GM23248 (cell line): ENCODE measurements around the gene CFAP251. TPM values are rescaled to one million over a fixed set of nuclear protein-coding genes. Genes with fewer than 3 reads are reported as not detected.
"Not testable (repeated sequence)": the region's sequence is repeated elsewhere in the genome, so short reads cannot be mapped to it uniquely, and the experiment has no call there.

Experiments used
- DNase-seq: peaks from one replicate; pipeline ENCODE4 v3.0.0-alpha.2; 2015
- H2AFZ ChIP-seq: fragments of 200-600 bp; sonication (generic); 2 replicates; pipeline ENCODE4 v1.6.1; 2016; ENCODE audit warnings: antibody characterized with exemption
- H3F3A ChIP-seq: fragments of 200-600 bp; sonication (generic); 2 replicates; pipeline ENCODE4 v1.6.1; 2016; ENCODE audit warnings: mild to moderate bottlenecking, antibody characterized with exemption, mixed run types; ENCODE audit not compliant: insufficient read depth
- H3K27ac ChIP-seq: fragments of 200-600 bp; sonication (generic); 2 replicates; pipeline ENCODE4 v1.5.1; 2016; ENCODE audit warnings: mild to moderate bottlenecking
- H3K27me3 ChIP-seq: fragments of 200-600 bp; sonication (generic); replicated peaks from 2 replicates; pipeline ENCODE4 v1.6.1; 2016; ENCODE audit warnings: mild to moderate bottlenecking; ENCODE audit not compliant: insufficient read depth
- H3K36me3 ChIP-seq: fragments of 200-600 bp; sonication (generic); 2 replicates; pipeline ENCODE4 v1.6.1; 2016; ENCODE audit warnings: low read depth, mild to moderate bottlenecking
- H3K4me1 ChIP-seq: fragments of 200-600 bp; sonication (generic); 2 replicates; pipeline ENCODE4 v1.6.1; 2016; ENCODE audit warnings: mild to moderate bottlenecking; ENCODE audit not compliant: insufficient read depth
- H3K4me2 ChIP-seq: fragments of 200-600 bp; sonication (generic); one replicate; pipeline ENCODE4 v1.6.1; 2016; ENCODE audit warnings: mild to moderate bottlenecking; ENCODE audit not compliant: unreplicated experiment
- H3K4me3 ChIP-seq: fragments of 200-600 bp; sonication (generic); 2 replicates; pipeline ENCODE4 v1.5.1; 2016; ENCODE audit warnings: mild to moderate bottlenecking
- H3K79me2 ChIP-seq: fragments of 200-600 bp; sonication (generic); 2 replicates; pipeline ENCODE4 v1.6.1; 2016; ENCODE audit warnings: mild to moderate bottlenecking; ENCODE audit not compliant: insufficient read depth
- H3K9ac ChIP-seq: fragments of 200-600 bp; sonication (generic); 2 replicates; pipeline ENCODE4 v1.6.1; 2016; ENCODE audit warnings: mild to moderate bottlenecking
- H3K9me2 ChIP-seq: fragments of 200-600 bp; sonication (generic); 2 replicates; pipeline ENCODE4 v1.6.1; 2016; ENCODE audit warnings: mixed run types, mild to moderate bottlenecking, moderate library complexity; ENCODE audit not compliant: insufficient read depth
- H3K9me3 ChIP-seq: fragments of 200-600 bp; sonication (generic); one replicate; pipeline ENCODE4 v1.6.1; 2017; ENCODE audit warnings: low read depth
- H4K20me1 ChIP-seq: fragments of 200-600 bp; sonication (generic); 2 replicates; pipeline ENCODE4 v1.6.0; 2016; ENCODE audit not compliant: insufficient read depth
- EZH2 ChIP-seq: fragments of 200-600 bp; sonication (generic); IDR thresholded peaks from 2 replicates; pipeline ENCODE4 v1.6.1; 2018; ENCODE audit warnings: antibody characterized with exemption, mild to moderate bottlenecking; ENCODE audit not compliant: insufficient read depth, poor library complexity, severe bottlenecking
- EZH2phosphoT487 ChIP-seq: fragments of 200-600 bp; sonication (generic); IDR thresholded peaks from 2 replicates; pipeline ENCODE4 v1.6.1; 2018; ENCODE audit warnings: antibody characterized with exemption, moderate library complexity, mild to moderate bottlenecking, low read depth; ENCODE audit not compliant: insufficient read depth
- WGBS, 2 experiments: methylation state at CpG; one replicate each; pipeline ENCODE4 v1.1.6; 2015 to 2017; ENCODE audit warnings: low lambda C conversion rate in 2 of 2, low coverage in 1 of 2; ENCODE audit errors: missing lambda C conversion rate in 2 of 2; 5-methylcytosine and 5-hydroxymethylcytosine counted together
- in situ Hi-C: fragments of 300-500 bp; cut with MboI; formaldehyde crosslinking; loops from 2 replicates; pipeline ENCODE4 v1.15.0; 2020
- polyA plus RNA-seq: library from polyadenylated mRNA; unstranded; fragments of >200 nt; fragmentation: Nextera tagmentation; extraction: Ambion mirVana; gene quantifications from 2 replicates; pipeline ENCODE4 v1.2.1, GENCODE V29; 2016
- total RNA-seq: library from RNA; depleted of rRNA; stranded (reverse); fragments of >200 nt; shearing (Covaris generic); gene quantifications from 2 replicates; pipeline ENCODE4 v1.2.3, GENCODE V29; 2014

Gene CFAP251
- total and polyA plus RNA-seq, 2 experiments from 2014 or later = 0.58 to 1.6 TPM

DNA sequence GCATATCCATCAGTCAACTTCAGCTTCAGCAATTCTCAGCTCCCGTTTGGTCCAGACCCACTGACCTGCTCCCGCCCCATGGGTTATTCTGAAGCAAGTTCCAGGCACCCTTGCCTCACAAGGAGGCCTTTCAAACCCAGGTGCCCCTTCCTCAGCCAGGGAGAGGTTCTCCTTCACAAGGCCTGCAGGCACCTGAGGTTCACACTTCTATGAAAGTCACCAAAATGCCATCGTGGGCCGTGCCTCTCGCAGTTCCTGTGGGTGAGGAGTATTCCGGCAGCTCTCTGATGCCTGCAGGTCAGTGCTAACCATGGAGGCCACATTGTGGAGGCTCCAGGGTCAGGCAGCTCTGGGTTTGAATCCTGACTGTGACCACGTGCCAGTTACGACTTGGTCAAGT lies 63.1 kb downstream of the CFAP251 start:
- no peak for DNase-seq
- no peak for TF ChIP-seq EZH2phosphoT487
- no peak for TF ChIP-seq EZH2
- Histone ChIP-seq H3K9me3 (no peaks in the 10 kb centered on the region), H3F3A (no peaks in the 10 kb centered on the region), H3K9me2 (no peaks in the 10 kb centered on the region), H3K27me3 (no peaks in the 10 kb centered on the region), H3K4me1 (no peaks in the 10 kb centered on the region), H3K9ac (no peak overlapping the region), H3K36me3 (no peaks in the 10 kb centered on the region), H2AFZ (no peak overlapping the region), H3K79me2 (no peaks in the 10 kb centered on the region), H4K20me1 (no peaks in the 10 kb centered on the region), H3K27ac (no peak overlapping the region), H3K4me2 (no peak overlapping the region), H3K4me3 (no peak overlapping the region)
- in situ Hi-C loops = no loop called here
- WGBS, 2 experiments = 89 to 94% methylated on average over 8 of the region's 8 CpGs

DNA sequence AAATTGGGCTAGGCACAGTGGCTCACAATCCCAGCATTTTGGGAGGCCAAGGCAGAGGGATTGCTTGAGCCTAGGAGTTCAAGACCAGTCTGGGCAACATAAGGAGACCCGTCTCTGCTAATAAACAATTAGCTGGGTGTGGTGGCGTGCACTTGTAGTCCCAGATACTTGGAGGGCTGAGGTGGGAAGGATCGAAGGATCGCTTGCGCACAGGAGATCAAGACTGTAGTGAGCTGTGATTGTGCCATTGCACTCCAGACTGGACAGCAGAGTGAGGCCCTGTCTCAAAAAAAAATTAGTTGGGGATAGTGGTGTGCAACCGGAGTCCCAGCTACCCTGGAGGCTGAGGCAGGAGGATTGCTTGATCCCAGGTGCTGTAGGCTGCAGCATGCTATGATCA lies 64.6 kb downstream of the CFAP251 start:
- Histone ChIP-seq H3K9me3 (no peaks in the 10 kb centered on the region), H2AFZ (no peak overlapping the region), H3F3A (no peaks in the 10 kb centered on the region), H3K27ac (no peak overlapping the region), H3K4me1 (no peaks in the 10 kb centered on the region), H3K4me2 (no peak overlapping the region), H3K27me3 (no peaks in the 10 kb centered on the region), H3K4me3 (no peak overlapping the region), H3K79me2 (no peaks in the 10 kb centered on the region), H3K9me2 (no peaks in the 10 kb centered on the region), H3K9ac (no peak overlapping the region), H3K36me3 (no peaks in the 10 kb centered on the region), H4K20me1 (no peaks in the 10 kb centered on the region)
- in situ Hi-C loops = no loop called here
- TF ChIP-seq EZH2 = no peak
- no peak for TF ChIP-seq EZH2phosphoT487
- DNase-seq = no peak
- WGBS, 2 experiments = 92 to 94% methylated on average over 6 of the region's 6 CpGs

DNA sequence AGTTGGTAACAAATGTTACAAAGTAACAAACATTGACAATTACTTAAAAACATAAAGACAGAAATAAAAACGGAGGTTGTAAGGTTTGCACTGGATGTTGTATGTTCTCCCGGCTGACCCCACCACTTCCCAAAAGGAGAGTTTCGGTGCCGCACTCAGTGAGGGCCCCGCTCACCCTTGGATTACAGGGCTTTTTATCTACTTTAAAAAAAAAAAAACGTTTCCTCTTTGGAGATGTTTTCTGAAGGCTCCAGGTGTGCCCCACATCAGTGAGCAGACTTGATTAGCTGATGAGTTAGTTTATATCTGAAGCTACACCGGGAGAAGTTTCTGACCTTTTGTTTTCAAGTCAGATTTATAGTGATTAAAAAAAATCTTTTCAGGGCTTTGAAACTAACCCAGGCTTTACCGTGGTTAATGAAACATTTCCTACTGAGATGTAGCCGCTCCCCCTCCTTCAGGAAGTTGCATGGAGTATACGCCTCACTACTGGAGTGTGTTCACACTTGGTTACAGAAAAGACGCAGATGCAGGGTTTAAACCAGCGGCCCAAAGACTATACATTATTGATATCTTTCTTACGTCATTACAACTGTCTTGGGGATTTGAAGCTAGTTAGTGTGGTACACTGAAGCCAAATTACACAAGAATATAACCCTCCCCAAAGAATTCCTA lies 65.3 kb downstream of the CFAP251 start:
- WGBS, 2 experiments = 84 to 85% methylated on average over 13 of the region's 13 CpGs
- Histone ChIP-seq H3K9me3 (no peaks in the 10 kb centered on the region), H3K36me3 (no peaks in the 10 kb centered on the region), H3K9me2 (no peaks in the 10 kb centered on the region), H3K79me2 (no peaks in the 10 kb centered on the region), H3K4me3 (no peak overlapping the region), H3K4me1 (no peaks in the 10 kb centered on the region), H3K27ac (no peak overlapping the region), H4K20me1 (no peaks in the 10 kb centered on the region), H3K4me2 (no peak overlapping the region), H2AFZ (no peak overlapping the region), H3F3A (no peaks in the 10 kb centered on the region), H3K9ac (no peak overlapping the region), H3K27me3 (no peaks in the 10 kb centered on the region)
- TF ChIP-seq EZH2phosphoT487 (no peak), EZH2 (no peak)
- no peak for DNase-seq
- in situ Hi-C loops = no loop called here

DNA sequence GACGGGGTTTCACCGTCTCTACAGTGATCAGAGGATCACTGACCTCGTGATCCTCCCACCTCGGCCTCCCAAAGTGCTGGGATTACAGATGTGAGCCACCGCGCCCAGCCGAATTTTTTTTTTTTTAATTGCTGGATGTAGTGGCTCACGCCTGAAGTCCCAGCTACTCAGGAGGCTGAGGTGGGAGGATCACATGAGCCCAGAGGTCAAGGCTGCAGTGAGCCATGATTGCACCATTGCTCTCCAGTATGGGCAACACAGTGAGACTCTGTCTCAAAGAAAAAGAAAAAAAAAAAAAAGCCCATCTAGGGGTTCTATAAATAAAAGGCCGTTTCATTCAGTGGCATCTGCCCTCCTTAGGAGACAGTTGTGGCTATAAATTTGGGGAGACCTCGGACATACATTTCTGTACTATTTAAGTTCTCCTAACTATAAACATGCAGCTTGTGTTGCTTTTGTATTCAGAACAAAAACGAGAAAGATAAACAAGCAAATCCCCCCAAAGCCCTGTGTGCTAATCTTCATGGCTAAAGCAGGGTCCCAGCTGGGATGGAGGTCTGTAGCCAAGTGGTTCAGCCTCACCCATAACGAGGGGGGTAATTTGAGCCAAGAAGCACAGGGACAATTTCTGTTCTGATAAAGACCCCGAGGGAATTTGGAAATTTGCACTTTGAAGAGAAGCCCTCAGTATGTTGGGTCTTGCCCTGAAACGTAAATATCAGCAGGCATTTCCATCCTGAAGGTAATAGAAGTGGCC lies 68.3 kb downstream of the CFAP251 start:
- in situ Hi-C loops = no loop called here
- Histone ChIP-seq H3K4me3 (no peak overlapping the region), H3K9ac (no peak overlapping the region), H3K4me2 (no peak overlapping the region), H2AFZ (no peak overlapping the region), H3F3A (peaks cover 8% of the 10 kb centered on the region), H3K9me3 (no peaks in the 10 kb centered on the region), H3K9me2 (no peaks in the 10 kb centered on the region), H3K36me3 (no peaks in the 10 kb centered on the region), H3K27ac (no peak overlapping the region), H3K27me3 (no peaks in the 10 kb centered on the region), H3K4me1 (peaks cover 12% of the 10 kb centered on the region), H4K20me1 (no peaks in the 10 kb centered on the region), H3K79me2 (no peaks in the 10 kb centered on the region)
- no peak for DNase-seq
- WGBS, 2 experiments = 90 to 93% methylated on average over 14 of the region's 14 CpGs
- TF ChIP-seq EZH2phosphoT487 (no peak), EZH2 (no peak)

DNA sequence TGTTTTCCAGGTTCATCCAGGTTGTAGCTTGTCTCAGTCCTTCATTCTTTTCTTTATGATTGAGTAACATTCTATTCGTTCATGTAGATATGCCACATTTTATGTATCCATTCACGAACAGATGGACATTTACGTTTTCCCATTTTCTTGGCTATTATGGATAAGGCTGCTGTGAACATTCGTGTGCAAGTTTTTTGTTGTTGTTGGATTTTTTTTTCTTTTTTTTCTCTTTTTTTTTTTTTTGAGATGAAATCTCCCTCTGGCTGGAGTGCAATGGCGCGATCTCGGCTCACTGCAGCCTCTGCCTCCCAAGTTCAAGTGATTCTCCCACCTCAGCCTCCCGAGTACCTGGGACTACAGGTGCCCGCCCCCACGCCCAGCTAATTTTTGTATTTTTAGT lies 70.1 kb downstream of the CFAP251 start:
- H3K4me3 ChIP-seq, H3K9ac ChIP-seq, H4K20me1 ChIP-seq, H2AFZ ChIP-seq, H3K4me2 ChIP-seq, DNase-seq, H3K36me3 ChIP-seq, in situ Hi-C loops, H3K79me2 ChIP-seq, H3K9me3 ChIP-seq, H3K9me2 ChIP-seq, H3K27me3 ChIP-seq, H3K27ac ChIP-seq: not testable (repeated sequence)
- H3K4me1 ChIP-seq = peaks cover 21% of the 10 kb centered on the region
- H3F3A ChIP-seq = peaks cover 14% of the 10 kb centered on the region
- 98 to 99% methylated on average over 10 of the region's 10 CpGs for WGBS, 2 experiments
